Endothelial cell of umbilical vein (primary cell): ENCODE measurements around the gene RYR3. TPM values are rescaled to one million over a fixed set of nuclear protein-coding genes. Genes with fewer than 3 reads are reported as not detected.

ENCODE experiments used
- BruUV-seq: library from RNA; stranded (reverse); fragments of 400-500 nt; replicated peaks from 2 replicates; lab custom pipeline; 2021; lab: Mats Ljungman, UMichigan
- CTCF ChIA-PET: fragments of 300-600, 350-600 bp; sonication (Branson Sonifier 250); formaldehyde crosslinking; loops from one replicate; lab custom pipeline; 2021; ENCODE audit warnings: antibody characterized with exemption, inconsistent platforms; lab: Charles Lee
- POLR2A ChIA-PET: fragments of 300-600, 350-600 bp; sonication (Branson Sonifier 250); formaldehyde crosslinking; loops from one replicate; lab custom pipeline; 2021; ENCODE audit warnings: antibody characterized with exemption, inconsistent platforms; lab: Charles Lee
- DNase-seq: peaks from one replicate; pipeline ENCODE4 v3.0.0-alpha.2; 2011; ENCODE audit warnings: low read depth, low spot score
- FAIRE-seq: peaks from 2 replicates; lab custom pipeline; 2011; peaks lifted over from hg19 to GRCh38; lab: Jason Lieb, UNC
- H2AFZ ChIP-seq: 2 replicates; pipeline ENCODE4 v1.6.0; 2012; ENCODE audit warnings: low read depth, low read length, control low read depth, inconsistent platforms
- H3K27ac ChIP-seq: 2 replicates; pipeline ENCODE4 v1.5.1; 2011; ENCODE audit warnings: low read depth, mild to moderate bottlenecking, control low read depth, low read length, moderate library complexity; ENCODE audit not compliant: insufficient read depth
- H3K27me3 ChIP-seq, 2 experiments: 2 replicates each; pipeline versions ENCODE4 v1.6.0 to v1.6.1; 2011; ENCODE audit warnings: low read length in 2 of 2, mixed read lengths in 1 of 2; ENCODE audit not compliant: control insufficient read depth in 2 of 2, insufficient read depth in 2 of 2
- H3K36me3 ChIP-seq, 2 experiments: 2 replicates in 1 of 2; 3 replicates in 1 of 2; pipeline ENCODE4 v1.5.1; 2011; ENCODE audit warnings: low read length in 2 of 2, mild to moderate bottlenecking in 1 of 2, moderate library complexity in 1 of 2; ENCODE audit not compliant: control insufficient read depth in 2 of 2, insufficient read depth in 2 of 2; ENCODE audit errors: extremely low read depth in 1 of 2
- H3K4me1 ChIP-seq: 3 replicates; pipeline ENCODE4 v1.5.1; 2011; ENCODE audit warnings: mild to moderate bottlenecking, low read length; ENCODE audit not compliant: control insufficient read depth, insufficient read depth; ENCODE audit errors: extremely low read depth
- H3K4me2 ChIP-seq: 2 replicates; pipeline ENCODE4 v1.6.1; 2011; ENCODE audit warnings: low read length, control low read depth, mixed read lengths; ENCODE audit not compliant: insufficient read depth
- H3K4me3 ChIP-seq, 3 experiments: fragments of 200-600 bp in 1 of 3; sonication (generic), shearing (Covaris generic) in 1 of 3; replicated peaks in 1 of 3; 2 replicates each; pipeline ENCODE4 v1.5.1; 2011 to 2016; ENCODE audit warnings: control low read depth in 3 of 3, low read length in 3 of 3, mild to moderate bottlenecking in 2 of 3, inconsistent platforms in 1 of 3, low read depth in 1 of 3, moderate library complexity in 1 of 3; ENCODE audit not compliant: insufficient read depth in 1 of 3
- H3K79me2 ChIP-seq: 2 replicates; pipeline ENCODE4 v1.6.0; 2012; ENCODE audit warnings: low read length, inconsistent platforms; ENCODE audit not compliant: control insufficient read depth, insufficient read depth
- H3K9ac ChIP-seq: replicated peaks from 2 replicates; pipeline ENCODE3; 2011; ENCODE audit warnings: low read length, control low read depth; ENCODE audit not compliant: insufficient read depth; ENCODE audit errors: extremely low read depth
- H3K9me1 ChIP-seq: replicated peaks from 3 replicates; pipeline ENCODE4 v1.6.0; 2011; ENCODE audit warnings: mild to moderate bottlenecking, low read length; ENCODE audit not compliant: control insufficient read depth, insufficient read depth; ENCODE audit errors: extremely low read depth
- H3K9me3 ChIP-seq: replicated peaks from 2 replicates; pipeline ENCODE4 v1.5.1; 2012; ENCODE audit warnings: low read length, inconsistent platforms; ENCODE audit not compliant: control insufficient read depth, insufficient read depth
- H4K20me1 ChIP-seq: replicated peaks from 2 replicates; pipeline ENCODE3; 2011; ENCODE audit warnings: mild to moderate bottlenecking, low read length; ENCODE audit not compliant: control insufficient read depth, insufficient read depth; ENCODE audit errors: extremely low read depth
- CTCF ChIP-seq, 2 donors: IDR thresholded peaks; 1 replicate in 1 of 2; 2 replicates in 1 of 2; pipeline ENCODE4 v1.5.1; 2011; ENCODE audit warnings: low read length in 2 of 2, mild to moderate bottlenecking in 2 of 2, moderate library complexity in 2 of 2, control low read depth in 1 of 2, inconsistent platforms in 1 of 2, low read depth in 1 of 2; ENCODE audit not compliant: insufficient read depth in 1 of 2; ENCODE audit errors: extremely low read depth in 1 of 2
- EZH2 ChIP-seq: IDR thresholded peaks from 2 replicates; pipeline ENCODE4 v1.6.1; 2012; ENCODE audit warnings: borderline replicate concordance, low read depth, mild to moderate bottlenecking, moderate library complexity, low read length, inconsistent platforms; ENCODE audit not compliant: severe bottlenecking
- FOS ChIP-seq: IDR thresholded peaks from 2 replicates; pipeline ENCODE4 v1.6.1; 2011; ENCODE audit warnings: mild to moderate bottlenecking, low read length, moderate library complexity, borderline replicate concordance; ENCODE audit not compliant: insufficient read depth
- GATA2 ChIP-seq: IDR thresholded peaks from 2 replicates; pipeline ENCODE4 v1.7.0; 2011; ENCODE audit warnings: low read depth, mild to moderate bottlenecking, moderate library complexity, mixed read lengths, low read length; ENCODE audit not compliant: insufficient read length, insufficient read depth
- JUN ChIP-seq: IDR thresholded peaks from 2 replicates; pipeline ENCODE4 v1.6.1; 2011; ENCODE audit warnings: borderline replicate concordance, low read depth; ENCODE audit not compliant: insufficient read length, insufficient read depth
- MAX ChIP-seq: IDR thresholded peaks from 2 replicates; pipeline ENCODE4 v1.6.1; 2011; ENCODE audit not compliant: insufficient read depth, insufficient read length
- MYC ChIP-seq: IDR thresholded peaks from one replicate; pipeline ENCODE4 v1.6.1; 2011; ENCODE audit warnings: mild to moderate bottlenecking, low read depth, low read length
- POLR2A ChIP-seq: IDR thresholded peaks from 2 replicates; pipeline ENCODE4 v1.6.1; 2012; ENCODE audit warnings: low read depth, mild to moderate bottlenecking, control low read depth, low read length
- POLR2AphosphoS5 ChIP-seq: IDR thresholded peaks from 2 replicates; pipeline ENCODE4 v1.6.1; 2012; ENCODE audit warnings: low read depth, mild to moderate bottlenecking, control low read depth, low read length, moderate library complexity; ENCODE audit not compliant: insufficient read depth
- dilution Hi-C: fragments of 300-500 bp; cut with MboI; formaldehyde crosslinking; loops from one replicate; pipeline ENCODE4 v1.15.0; 2019; ENCODE audit warnings: low sequenced_read_pairs; ENCODE audit not compliant: extremely low pct_ligation_motif_present
- intact Hi-C: fragments of 100-400 bp; cut with micrococcal nuclease; formaldehyde crosslinking; loops from one replicate; pipeline ENCODE4 v1.10.0; 2022
- polyA plus RNA-seq, 4 experiments: library from polyadenylated mRNA; depleted of rRNA in 3 of 4; stranded (reverse) in 3 of 4; unstranded in 1 of 4; fragments of >200 nt; gene quantifications; 2 replicates each; pipeline versions ENCODE4 v1.2.1 to v1.2.3, GENCODE V29; 2011 to 2012; ENCODE audit warnings: missing spikeins in 1 of 4
- total RNA-seq: library from RNA; stranded (reverse); gene quantifications from 2 replicates; pipeline ENCODE4 v1.2.3, GENCODE V29; 2021

RYR3 gene
- total and polyA plus RNA-seq, 2 donors (not counting 3 experiments of a cell fraction or from before 2014, with no cell fraction given), result not detected

GRCh38 chr15:33882921-33883320 is 572.2 kb downstream of the RYR3 start:
- CTCF ChIA-PET, result no interaction called here
- dilution Hi-C loops (no loop called here), intact Hi-C loops (no loop called here)
- no peak overlapping the region for H3K27ac ChIP-seq
- H3K27me3 ChIP-seq, result no peaks in the 10 kb centered on the region
- H3K79me2 ChIP-seq, result no peaks in the 10 kb centered on the region
- BruUV-seq, result no TSS peak
- H3K4me2 ChIP-seq, result no peak overlapping the region
- H2AFZ ChIP-seq, result no peak overlapping the region
- TF ChIP-seq POLR2AphosphoS5, result no peak
- no peak for TF ChIP-seq CTCF (IDR thresholded peaks at IDR 0.05; ENCODE audit: extremely low read depth in 1 of 2, insufficient read depth in 1 of 2, low read depth in 1 of 2, low read length in 2 of 2)
- no peak for TF ChIP-seq POLR2A
- no peak for TF ChIP-seq GATA2
- TF ChIP-seq MYC, result no peak
- TF ChIP-seq MAX, result no peak
- no peak for TF ChIP-seq EZH2
- TF ChIP-seq FOS, result no peak
- TF ChIP-seq JUN, result no peak
- no peaks in the 10 kb centered on the region for H3K36me3 ChIP-seq
- no peaks in the 10 kb centered on the region for H3K9me3 ChIP-seq
- no peak overlapping the region for H3K9ac ChIP-seq
- POLR2A ChIA-PET, result no interaction called here
- DNase-seq (no peak), FAIRE-seq (no peak)
- peaks cover 2% of the 10 kb centered on the region for H4K20me1 ChIP-seq
- no peaks in the 10 kb centered on the region for H3K4me1 ChIP-seq
- H3K9me1 ChIP-seq, result no peaks in the 10 kb centered on the region
- H3K4me3 ChIP-seq, result no peak overlapping the region
